GM06990 (cell line): ENCODE results near the gene PCF11.
A peak's percentile ranks its signal among the peaks of the same experiment; 100 is the strongest.

Experiments used
- DNase-seq: peaks from one replicate; pipeline ENCODE4 v3.0.0-alpha.2; 2011; ENCODE audit not compliant: insufficient read length; ENCODE audit errors: extremely low read depth
- H3K27me3 ChIP-seq: replicated peaks from 2 replicates; pipeline ENCODE4 v1.6.0; 2011; ENCODE audit warnings: low read length; ENCODE audit not compliant: control insufficient read depth, insufficient read depth
- H3K36me3 ChIP-seq: 2 replicates; pipeline ENCODE4 v1.5.1; 2011; ENCODE audit warnings: low read length; ENCODE audit not compliant: control insufficient read depth, insufficient read depth
- H3K4me3 ChIP-seq: replicated peaks from 2 replicates; pipeline ENCODE4 v1.5.1; 2011; ENCODE audit warnings: low read depth, mild to moderate bottlenecking, control low read depth, low read length
- TF ChIP-seq, protein P1 (sequence below): IDR thresholded peaks from 2 replicates; pipeline ENCODE4 v1.5.1; 2011; ENCODE audit warnings: low read length, control low read depth, mild to moderate bottlenecking, inconsistent platforms; ENCODE audit not compliant: insufficient read depth, poor library complexity, severe bottlenecking

Gene PCF11

DNA sequence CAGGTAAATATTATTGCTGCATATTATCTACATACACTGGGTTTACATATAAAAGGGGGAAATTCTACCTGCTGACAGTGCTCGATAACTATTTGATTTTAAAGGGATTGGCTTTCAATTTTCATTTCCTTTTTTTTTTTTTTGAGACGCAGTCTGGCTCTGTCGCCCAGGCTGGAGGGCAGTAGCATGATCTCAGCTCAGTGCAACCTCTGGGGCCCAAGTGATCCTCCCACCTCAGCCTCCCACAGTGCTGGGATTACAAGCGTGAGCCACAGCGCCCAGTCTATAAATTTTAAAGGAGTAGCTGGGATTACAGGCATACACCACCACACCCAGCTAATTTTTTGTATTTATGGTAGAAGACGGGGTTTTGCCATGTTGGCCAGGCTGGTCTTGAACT, 3.2 kb upstream of the PCF11 start:
- H3K27me3 ChIP-seq, result no peaks in the 10 kb centered on the region
- TF ChIP-seq, protein P1, sequence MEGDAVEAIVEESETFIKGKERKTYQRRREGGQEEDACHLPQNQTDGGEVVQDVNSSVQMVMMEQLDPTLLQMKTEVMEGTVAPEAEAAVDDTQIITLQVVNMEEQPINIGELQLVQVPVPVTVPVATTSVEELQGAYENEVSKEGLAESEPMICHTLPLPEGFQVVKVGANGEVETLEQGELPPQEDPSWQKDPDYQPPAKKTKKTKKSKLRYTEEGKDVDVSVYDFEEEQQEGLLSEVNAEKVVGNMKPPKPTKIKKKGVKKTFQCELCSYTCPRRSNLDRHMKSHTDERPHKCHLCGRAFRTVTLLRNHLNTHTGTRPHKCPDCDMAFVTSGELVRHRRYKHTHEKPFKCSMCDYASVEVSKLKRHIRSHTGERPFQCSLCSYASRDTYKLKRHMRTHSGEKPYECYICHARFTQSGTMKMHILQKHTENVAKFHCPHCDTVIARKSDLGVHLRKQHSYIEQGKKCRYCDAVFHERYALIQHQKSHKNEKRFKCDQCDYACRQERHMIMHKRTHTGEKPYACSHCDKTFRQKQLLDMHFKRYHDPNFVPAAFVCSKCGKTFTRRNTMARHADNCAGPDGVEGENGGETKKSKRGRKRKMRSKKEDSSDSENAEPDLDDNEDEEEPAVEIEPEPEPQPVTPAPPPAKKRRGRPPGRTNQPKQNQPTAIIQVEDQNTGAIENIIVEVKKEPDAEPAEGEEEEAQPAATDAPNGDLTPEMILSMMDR, result no peak
- no peaks in the 10 kb centered on the region for H3K36me3 ChIP-seq
- DNase-seq, result no peak
- no peak overlapping the region for H3K4me3 ChIP-seq

GRCh38 chr11:83156144-83156995, 561 bp upstream of the PCF11 start:
- H3K36me3 ChIP-seq, result no peaks in the 10 kb centered on the region
- DNase-seq, result peak; percentile 34
- no peaks in the 10 kb centered on the region for H3K27me3 ChIP-seq
- H3K4me3 ChIP-seq, result peak overlapping the region; percentile 85
- TF ChIP-seq, protein P1, result no peak

DNA sequence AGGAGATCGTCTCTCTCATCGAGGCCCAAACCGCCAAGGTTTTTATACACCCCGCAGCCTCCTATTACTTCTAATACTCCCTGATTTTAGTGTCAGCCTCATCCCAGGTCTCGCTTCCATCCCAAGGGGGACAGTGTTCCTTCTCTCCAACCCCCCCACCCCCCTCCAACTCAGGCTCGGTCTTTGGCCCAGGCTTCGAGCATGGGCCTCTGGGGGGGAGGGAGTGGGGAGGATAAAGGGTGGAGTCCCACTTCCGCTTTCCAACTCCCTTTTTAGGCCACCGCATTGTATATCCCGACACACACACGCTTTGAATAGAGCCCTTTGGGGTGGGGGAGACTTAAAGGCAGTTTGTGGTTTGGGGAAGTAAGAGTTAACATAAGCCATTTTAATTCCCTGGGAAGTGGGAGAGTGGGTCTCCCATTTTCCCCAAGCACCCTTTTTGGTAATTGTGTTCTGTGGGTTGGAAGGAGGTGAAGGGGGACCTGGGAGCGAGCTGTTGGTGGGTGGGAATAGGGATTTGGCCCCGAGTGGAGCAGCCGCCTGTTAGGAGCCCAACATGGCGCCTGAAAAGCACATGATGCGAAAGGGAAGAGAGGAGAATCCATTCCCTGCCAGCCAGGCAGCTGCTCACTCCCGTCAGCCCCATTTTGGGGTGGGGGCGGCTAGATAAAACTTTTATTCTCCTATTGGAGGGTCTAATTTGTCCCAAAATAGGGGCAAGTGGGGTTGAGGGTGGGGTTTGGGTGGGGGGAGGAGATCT, 844 bp downstream of the PCF11 start:
- TF ChIP-seq, protein P1, result no peak
- DNase-seq, result peak; percentile 63
- H3K4me3 ChIP-seq, result peak overlapping the region; percentile 83
- no peaks in the 10 kb centered on the region for H3K27me3 ChIP-seq
- no peaks in the 10 kb centered on the region for H3K36me3 ChIP-seq

DNA sequence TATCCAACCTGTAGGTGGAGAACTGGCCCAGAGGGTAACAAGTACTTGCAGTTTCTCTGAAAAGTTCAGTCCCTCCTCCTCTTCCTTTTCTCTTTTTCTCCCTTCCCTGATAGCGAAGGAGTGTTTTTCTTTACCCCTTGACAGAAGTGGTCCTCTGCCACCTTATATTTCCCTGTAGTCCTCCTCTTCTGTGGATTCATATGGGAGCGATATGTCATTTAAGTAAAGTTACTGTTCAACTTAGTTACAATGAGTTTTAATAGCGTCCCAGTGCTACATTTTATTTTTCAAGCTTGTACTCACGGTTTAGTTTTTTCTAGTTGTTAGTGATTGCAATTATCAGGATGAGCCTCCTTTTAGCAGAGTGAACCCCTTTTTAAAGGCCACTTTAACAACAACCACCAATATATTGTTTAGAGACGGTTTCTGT, 1.4 kb downstream of the PCF11 start:
- TF ChIP-seq, protein P1, result no peak
- H3K4me3 ChIP-seq, result peak overlapping the region; percentile 83
- no peaks in the 10 kb centered on the region for H3K36me3 ChIP-seq
- no peak for DNase-seq
- no peaks in the 10 kb centered on the region for H3K27me3 ChIP-seq

GRCh38 chr11:83158965-83159901, 2.3 kb downstream of the PCF11 start:
- DNase-seq, result no peak
- TF ChIP-seq, protein P1, result no peak
- Histone ChIP-seq H3K4me3 (peak overlapping the region; percentile 83), H3K27me3 (no peaks in the 10 kb centered on the region), H3K36me3 (no peaks in the 10 kb centered on the region)
